CD4-positive, alpha-beta T cell treated with Interleukin-12 subunit alpha and Interleukin-12 subunit beta, for 1 hour (primary cell): Measurements from ENCODE around the gene HMGXB3.

Experiments used
- DNase-seq: peaks from one replicate; pipeline ENCODE4 v3.0.0-alpha.2; 2020

Gene HMGXB3

GRCh38 chr5:150000256-150000989, at the start of gene HMGXB3, which contains the start of gene TIGD6:
HMGXB3 (plus strand) TSS chr5:150000739; CDS start chr5:150004853, 4,114 bp downstream.
TIGD6 (minus strand) TSS chr5:150000654; CDS start chr5:149996348, 4,306 bp downstream.
- DNase-seq, result peak; percentile 89

DNA sequence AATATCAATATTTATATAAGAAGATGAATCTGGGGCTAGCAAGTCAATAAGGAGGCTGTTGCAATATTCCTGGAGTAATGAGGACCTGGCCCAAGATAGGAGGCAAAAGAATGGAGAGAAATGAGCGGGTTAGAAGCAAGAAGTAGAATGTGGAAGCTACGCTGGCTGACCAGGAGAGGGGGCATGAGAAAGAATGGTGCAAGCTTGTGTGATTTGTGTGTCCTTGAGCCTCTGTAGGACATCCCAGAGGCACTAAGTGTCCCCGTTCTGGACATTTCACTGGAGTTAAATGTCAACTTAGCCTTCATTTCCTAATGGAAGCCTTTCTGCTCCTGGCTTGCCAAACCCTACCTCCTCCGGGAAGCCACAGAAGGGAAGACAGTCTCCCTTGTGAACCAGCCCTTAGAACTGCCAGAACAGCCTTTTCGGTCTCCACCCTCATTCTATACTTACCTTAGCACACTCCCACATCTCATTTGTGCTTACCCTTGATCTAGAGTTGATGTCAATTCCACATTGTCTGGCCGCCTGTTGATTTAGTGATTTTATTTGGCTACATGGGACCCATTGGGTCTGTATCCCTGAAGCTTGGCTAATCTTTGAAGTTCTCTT, 49.3 kb upstream of the HMGXB3 start:
- DNase-seq, result no peak

DNA sequence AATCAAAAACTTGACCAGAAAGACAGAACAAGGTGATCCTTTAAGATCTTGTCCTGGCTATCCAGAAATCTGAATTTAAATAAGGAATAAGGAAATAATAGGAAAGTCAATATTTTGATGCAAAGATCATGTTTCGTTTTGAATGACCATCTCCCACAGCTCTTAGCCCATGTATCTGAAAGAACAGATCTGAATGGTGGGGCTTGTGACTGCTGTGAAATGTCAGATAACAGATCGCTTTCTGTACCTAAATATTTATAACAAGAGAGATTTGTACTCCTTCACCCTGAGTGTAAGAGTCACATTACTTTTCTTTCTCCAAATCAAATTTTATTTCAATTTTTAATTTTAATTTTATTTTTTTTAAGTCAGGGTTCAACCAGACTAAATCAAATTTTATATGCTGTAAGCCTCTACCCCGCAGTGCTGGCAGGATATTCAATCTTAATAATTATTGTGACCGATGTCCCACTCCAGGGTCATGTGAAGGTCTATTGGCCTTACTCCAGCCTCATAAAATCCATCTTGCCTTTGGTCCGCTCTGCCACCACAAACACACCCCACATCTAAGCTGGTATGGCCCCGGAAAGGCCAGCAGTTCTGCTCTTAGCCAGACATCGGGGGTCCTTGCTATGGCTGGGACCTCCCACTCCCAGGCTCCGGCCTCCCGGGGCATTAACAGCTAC, 47.0 kb upstream of the HMGXB3 start:
- DNase-seq, result no peak

DNA sequence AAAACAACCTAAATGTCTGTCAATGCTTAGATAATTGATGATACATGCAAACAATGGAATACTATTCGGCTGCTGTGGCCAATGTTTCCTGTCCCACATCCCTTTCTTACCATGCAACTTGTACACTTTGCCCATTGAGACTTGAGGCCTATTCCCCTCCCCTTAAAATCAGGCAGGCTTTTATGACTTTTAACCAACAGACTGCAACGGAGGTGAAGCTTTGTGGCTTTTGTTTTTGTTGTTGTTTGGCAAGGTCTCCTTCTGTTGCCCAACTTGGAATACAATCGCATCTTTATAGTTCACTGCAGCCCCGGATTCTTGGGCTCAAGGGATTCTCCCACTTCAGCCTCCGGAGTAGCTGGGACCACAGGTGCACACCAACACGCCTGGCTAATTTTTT, 45.7 kb upstream of the HMGXB3 start:
- no peak for DNase-seq

- no peak for DNase-seq
Measured at GRCh38 chr5:149956685-149957084, 43.9 kb upstream of the HMGXB3 start.

DNA sequence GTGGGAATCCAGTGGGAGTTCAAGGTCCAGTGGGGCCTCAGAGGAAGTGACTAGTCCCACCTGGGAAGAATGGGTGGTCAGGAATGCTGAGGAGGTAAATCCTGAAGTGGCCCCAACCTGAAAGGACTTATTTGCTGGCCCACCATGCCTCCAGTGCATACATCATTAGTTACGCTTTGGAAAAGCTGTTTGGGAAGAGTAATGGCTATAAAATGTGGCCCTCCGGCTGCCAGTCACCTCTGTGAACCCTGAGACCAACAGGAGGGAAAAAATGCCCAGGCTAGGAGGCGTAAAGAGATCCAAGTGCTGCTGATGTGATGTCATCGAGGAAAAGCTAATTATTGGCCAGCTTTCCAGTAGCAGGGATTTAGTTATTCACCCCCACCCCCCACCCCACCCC, 42.7 kb upstream of the HMGXB3 start:
- DNase-seq, result no peak

- DNase-seq, result peak; percentile 68
Measured at GRCh38 chr5:149959406-149960236, 40.9 kb upstream of the HMGXB3 start.

GRCh38 chr5:149960272-149961185, 40.0 kb upstream of the HMGXB3 start, which contains the start of gene SLC26A2:
SLC26A2 (plus strand) TSS chr5:149960758; CDS start chr5:149977653, 16,895 bp downstream.
- peak; percentile 94 for DNase-seq

GRCh38 chr5:149961186-149961685, 39.3 kb upstream of the HMGXB3 start:
- DNase-seq, result no peak

DNA sequence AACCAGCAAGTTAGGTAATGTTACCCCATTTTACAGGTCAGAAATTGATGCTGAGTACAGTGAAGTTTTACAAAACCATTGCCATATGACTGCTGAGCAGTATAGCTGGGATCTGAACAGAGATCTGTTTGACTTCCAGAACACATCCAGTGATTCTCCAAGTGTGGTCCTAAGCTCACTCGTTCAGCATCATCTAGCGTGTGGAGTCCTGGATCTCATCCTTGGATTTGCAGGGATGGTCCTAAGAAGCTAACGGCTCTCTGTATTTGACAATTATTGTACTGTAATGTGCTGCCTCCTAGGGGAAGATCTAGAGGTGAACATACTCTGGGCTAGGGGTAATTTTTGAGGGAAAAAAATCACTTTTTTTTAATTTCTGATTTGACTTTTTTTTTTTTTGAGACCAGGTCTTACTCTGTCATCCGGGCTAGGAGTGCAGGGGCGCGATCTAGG, 38.6 kb upstream of the HMGXB3 start:
- peak; percentile 26 for DNase-seq

DNA sequence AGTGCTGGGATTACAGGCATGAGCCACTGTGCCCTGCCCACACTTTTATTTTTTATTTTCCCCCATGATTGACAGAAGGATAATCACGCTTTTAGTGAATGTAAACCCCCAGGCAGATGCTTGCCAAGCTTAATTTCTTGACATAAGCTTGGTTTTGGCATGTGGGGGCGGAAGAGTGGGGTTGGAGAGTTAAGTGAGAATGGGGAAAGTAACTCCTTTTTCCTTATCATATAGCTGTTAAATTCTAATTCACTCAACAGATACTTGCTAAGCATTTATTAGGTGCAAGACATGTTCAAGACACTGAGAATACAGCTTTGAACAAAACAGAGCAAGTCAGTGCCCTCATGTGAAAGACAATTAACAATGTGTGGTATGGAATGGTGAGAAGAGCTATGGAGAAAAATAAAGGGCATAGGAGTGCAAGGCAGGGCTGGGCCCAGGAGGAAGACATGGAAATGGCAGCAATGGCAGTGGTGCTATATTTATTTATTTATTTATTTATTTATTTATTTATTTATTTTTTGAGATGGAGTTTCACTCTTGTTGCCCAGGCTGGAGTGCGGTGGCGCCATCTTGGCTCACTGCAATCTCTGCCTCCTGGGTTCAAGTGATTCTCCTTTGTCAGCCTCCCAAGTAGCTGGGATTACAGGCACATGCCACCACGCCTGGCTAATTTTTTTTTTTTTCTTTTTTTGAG, 37.8 kb upstream of the HMGXB3 start:
- no peak for DNase-seq

DNA sequence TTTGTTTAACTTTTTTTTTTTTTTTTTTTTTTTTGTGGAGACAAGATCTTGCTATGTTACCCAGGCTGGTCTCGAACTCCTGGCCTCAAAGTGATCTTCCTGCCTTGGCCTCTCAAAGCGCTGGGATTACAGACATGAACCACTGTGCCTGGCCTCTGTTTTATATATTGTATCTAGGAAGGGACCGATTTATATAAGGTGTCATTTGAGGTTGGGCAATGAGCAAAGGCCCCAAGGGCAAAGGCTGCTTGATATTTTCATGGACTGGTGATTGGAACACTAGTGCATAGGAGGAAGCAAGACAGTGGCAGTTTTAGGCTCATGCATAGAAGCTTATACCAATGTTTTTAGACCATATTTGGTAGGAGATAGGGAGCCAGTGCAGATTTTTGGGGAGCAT, 36.8 kb upstream of the HMGXB3 start:
- DNase-seq, result no peak

- no peak for DNase-seq
Measured at GRCh38 chr5:149966946-149967345, 33.6 kb upstream of the HMGXB3 start.

GRCh38 chr5:149969181-149969930, 31.2 kb upstream of the HMGXB3 start:
- DNase-seq, result no peak

DNA sequence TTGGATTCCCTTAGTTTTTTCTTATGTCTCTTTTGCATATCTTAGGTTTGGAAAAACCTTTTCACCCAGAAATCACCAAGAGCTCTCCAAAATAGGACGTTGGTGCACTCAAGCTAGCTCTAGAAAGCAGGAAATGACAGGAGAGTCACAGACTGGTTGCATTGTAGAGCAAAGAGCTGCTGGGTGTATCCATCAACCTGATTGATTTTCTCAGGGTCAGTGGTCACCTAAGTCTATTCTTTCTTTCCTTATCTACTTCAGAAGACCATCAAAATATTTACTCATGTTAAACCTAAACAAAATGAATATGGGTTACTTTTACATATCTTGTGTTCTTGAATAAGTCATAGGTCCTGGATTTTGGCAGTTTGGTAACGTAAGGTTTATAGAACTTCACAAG, 25.1 kb upstream of the HMGXB3 start:
- DNase-seq, result no peak

DNA sequence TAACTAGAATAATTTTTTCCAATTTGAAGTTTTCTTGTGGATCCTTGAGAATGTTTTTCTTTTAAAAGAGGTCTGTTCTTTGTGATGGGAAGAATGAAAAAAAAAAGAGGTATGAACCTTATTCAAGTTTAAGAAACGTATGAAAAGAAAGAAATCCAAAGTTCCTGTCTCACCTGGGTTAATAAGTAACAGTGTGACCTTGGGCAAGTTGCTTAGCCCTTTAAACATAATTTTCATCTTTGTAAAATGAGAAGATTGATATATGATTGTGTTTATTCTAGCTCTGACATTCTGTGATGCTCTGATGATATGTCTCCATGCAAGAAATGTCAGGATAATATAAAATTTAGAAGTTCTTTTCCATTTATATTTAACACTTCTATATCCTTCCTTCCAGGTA, 20.6 kb upstream of the HMGXB3 start:
- no peak for DNase-seq

- no peak for DNase-seq
Measured at GRCh38 chr5:149981206-149981605, 19.3 kb upstream of the HMGXB3 start.

- no peak for DNase-seq
Measured at GRCh38 chr5:149982505-149982904, 18.0 kb upstream of the HMGXB3 start.

DNA sequence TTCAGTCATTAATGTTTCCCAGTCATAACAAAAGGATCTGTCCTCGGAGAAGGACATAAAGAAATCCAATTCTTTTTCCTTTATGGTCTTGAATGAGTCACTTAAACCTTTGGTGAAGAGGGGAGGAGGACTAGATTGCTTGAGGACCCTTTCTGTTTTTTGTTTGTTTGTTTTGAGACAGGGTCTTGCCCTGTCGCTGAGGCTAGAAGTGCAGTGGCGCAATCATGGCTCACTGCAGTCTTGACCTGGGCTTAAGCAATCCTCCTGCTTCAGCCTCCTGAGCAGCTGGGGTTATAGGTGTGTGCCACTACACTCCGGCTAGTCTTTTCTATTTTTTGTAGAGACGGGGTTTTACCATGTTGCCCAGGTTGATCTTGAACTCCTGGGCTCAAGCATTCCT, 12.4 kb upstream of the HMGXB3 start:
- DNase-seq, result no peak
